IMR-90 (cell line): ENCODE results near the gene KRTAP3-2. TPM values are rescaled to one million over a fixed set of nuclear protein-coding genes. Genes with fewer than 3 reads are reported as not detected.

Source experiments
- ATAC-seq: fragments of 200-7000 bp; cut with Tn5 transposase; 2 replicates; pipeline ENCODE4 v1.9.1; 2020; ENCODE audit warnings: low read depth, mild to moderate bottlenecking, moderate library complexity
- BruUV-seq: library from RNA; stranded (reverse); fragments of 400-500 nt; replicated peaks from 2 replicates; lab custom pipeline; 2021; lab: Mats Ljungman, UMichigan
- CTCF ChIA-PET: fragments of 300-600 bp; formaldehyde crosslinking; extraction: SDS; loops from one replicate; lab custom pipeline; 2021; ENCODE audit warnings: antibody characterized with exemption; lab: Yijun Ruan, JAX
- POLR2A ChIA-PET: fragments of 300-600 bp; sonication (Branson Sonifier 250); formaldehyde crosslinking; loops from one replicate; lab custom pipeline; 2022; ENCODE audit warnings: antibody characterized with exemption; ENCODE audit not compliant: unreplicated experiment; lab: Charles Lee
- DNase-seq: peaks from one replicate; pipeline ENCODE4 v3.0.0; 2013
- H2AFZ ChIP-seq: replicated peaks from 2 replicates; pipeline ENCODE3; 2013; ENCODE audit warnings: low read length, mild to moderate bottlenecking; ENCODE audit not compliant: poor library complexity
- H2AK5ac ChIP-seq: 2 replicates; pipeline ENCODE4 v1.6.1; 2013; ENCODE audit warnings: low read depth, low read length, inconsistent platforms
- H2AK9ac ChIP-seq: replicated peaks from 2 replicates; pipeline ENCODE3; 2013; ENCODE audit warnings: mild to moderate bottlenecking, low read depth, low read length, moderate library complexity; ENCODE audit not compliant: poor library complexity
- H2BK120ac ChIP-seq: 2 replicates; pipeline ENCODE4 v1.6.1; 2013; ENCODE audit warnings: low read depth, low read length, inconsistent platforms
- H2BK15ac ChIP-seq: 3 replicates; pipeline ENCODE4 v1.6.1; 2013; ENCODE audit warnings: low read depth, low read length, inconsistent platforms
- H2BK20ac ChIP-seq: 2 replicates; pipeline ENCODE4 v1.6.1; 2013; ENCODE audit warnings: low read depth, mild to moderate bottlenecking, inconsistent platforms, low read length, moderate library complexity
- H2BK5ac ChIP-seq: 2 replicates; pipeline ENCODE4 v1.6.1; 2013; ENCODE audit warnings: mild to moderate bottlenecking, low read depth, low read length, inconsistent platforms; ENCODE audit not compliant: poor library complexity, severe bottlenecking
- H3K14ac ChIP-seq: replicated peaks from 2 replicates; pipeline ENCODE4 v1.6.1; 2013; ENCODE audit warnings: low read depth, low read length, inconsistent platforms
- H3K18ac ChIP-seq: 2 replicates; pipeline ENCODE4 v1.6.1; 2013; ENCODE audit warnings: low read depth, low read length, control low read depth
- H3K23ac ChIP-seq: 2 replicates; pipeline ENCODE4 v1.6.1; 2013; ENCODE audit warnings: low read depth, low read length, inconsistent platforms
- H3K27ac ChIP-seq: 2 replicates; pipeline ENCODE4 v1.5.1; 2013; ENCODE audit warnings: mild to moderate bottlenecking, control low read depth, low read length; ENCODE audit not compliant: insufficient read depth
- H3K27me3 ChIP-seq: 2 replicates; pipeline ENCODE4 v1.6.1; 2013; ENCODE audit warnings: low read length; ENCODE audit not compliant: control insufficient read depth, insufficient read depth
- H3K36me3 ChIP-seq: 2 replicates; pipeline ENCODE4 v1.6.1; 2013; ENCODE audit warnings: low read length, mixed read lengths; ENCODE audit not compliant: control insufficient read depth, insufficient read depth
- H3K4ac ChIP-seq: 2 replicates; pipeline ENCODE4 v1.6.1; 2013; ENCODE audit warnings: low read depth, low read length, inconsistent platforms
- H3K4me1 ChIP-seq: 2 replicates; pipeline ENCODE4 v1.6.1; 2013; ENCODE audit warnings: low read length, mixed read lengths; ENCODE audit not compliant: control insufficient read depth, insufficient read depth
- H3K4me2 ChIP-seq: 2 replicates; pipeline ENCODE4 v1.6.1; 2013; ENCODE audit warnings: low read depth, mild to moderate bottlenecking, control low read depth, low read length, moderate library complexity
- H3K4me3 ChIP-seq: 2 replicates; pipeline ENCODE4 v1.5.1; 2013; ENCODE audit warnings: low read depth, mild to moderate bottlenecking, control low read depth, low read length, moderate library complexity; ENCODE audit not compliant: insufficient read depth
- H3K56ac ChIP-seq: 2 replicates; pipeline ENCODE4 v1.6.1; 2013; ENCODE audit warnings: low read length, inconsistent platforms; ENCODE audit not compliant: insufficient read depth; ENCODE audit errors: extremely low read depth
- H3K79me1 ChIP-seq, 2 experiments: 2 replicates each; pipeline ENCODE4 v1.6.1; 2013; ENCODE audit warnings: low read length in 2 of 2, inconsistent platforms in 1 of 2, low read depth in 1 of 2
- H3K9ac ChIP-seq: 2 replicates; pipeline ENCODE4 v1.6.1; 2013; ENCODE audit warnings: low read depth, low read length, control low read depth
- H3K9me1 ChIP-seq: 2 replicates; pipeline ENCODE4 v1.6.1; 2013; ENCODE audit warnings: low read length, inconsistent platforms; ENCODE audit not compliant: insufficient read depth
- H3K9me3 ChIP-seq: 2 replicates; pipeline ENCODE4 v1.6.1; 2013; ENCODE audit warnings: low read length; ENCODE audit not compliant: control insufficient read depth, insufficient read depth
- H4K20me1 ChIP-seq: 2 replicates; pipeline ENCODE4 v1.6.1; 2013; ENCODE audit warnings: low read length, inconsistent platforms; ENCODE audit not compliant: insufficient read depth
- H4K5ac ChIP-seq: 2 replicates; pipeline ENCODE4 v1.6.1; 2013; ENCODE audit warnings: mild to moderate bottlenecking, low read depth, low read length, control low read depth
- H4K8ac ChIP-seq, 2 experiments: 2 replicates each; pipeline ENCODE4 v1.6.1; 2013; ENCODE audit warnings: low read depth in 2 of 2, low read length in 2 of 2, control low read depth in 1 of 2, inconsistent platforms in 1 of 2
- H4K91ac ChIP-seq: 2 replicates; pipeline ENCODE4 v1.6.1; 2013; ENCODE audit warnings: low read depth, low read length, inconsistent platforms; ENCODE audit not compliant: insufficient read depth
- BHLHE40 ChIP-seq: fragments of 150-350 bp; IDR thresholded peaks from 2 replicates; pipeline ENCODE4 v1.6.1; 2016; ENCODE audit warnings: mild to moderate bottlenecking, low read depth, low read length
- CEBPB ChIP-seq: IDR thresholded peaks from 2 replicates; pipeline ENCODE4 v1.6.1; 2012; ENCODE audit warnings: low read depth, low read length, improper control_type of control experiment
- ELK1 ChIP-seq: fragments of 150-350 bp; IDR thresholded peaks from 2 replicates; pipeline ENCODE4 v1.6.1; 2016; ENCODE audit warnings: low read depth, mild to moderate bottlenecking, low read length, moderate library complexity, borderline replicate concordance
- MAFK ChIP-seq: IDR thresholded peaks from 2 replicates; pipeline ENCODE4 v1.6.1; 2012; ENCODE audit warnings: low read depth, low read length, improper control_type of control experiment
- MXI1 ChIP-seq: IDR thresholded peaks from 2 replicates; pipeline ENCODE4 v1.6.1; 2012; ENCODE audit warnings: low read depth, mild to moderate bottlenecking, low read length, moderate library complexity, borderline replicate concordance
- NFE2L2 ChIP-seq: fragments of 150-350 bp; IDR thresholded peaks from 2 replicates; pipeline ENCODE4 v1.6.1; 2016; ENCODE audit warnings: low read depth, mild to moderate bottlenecking, low read length
- USF2 ChIP-seq: fragments of 150-350 bp; IDR thresholded peaks from 2 replicates; pipeline ENCODE4 v1.6.1; 2017; ENCODE audit warnings: mild to moderate bottlenecking, antibody characterized with exemption, low read length, low read depth
- WGBS, 2 experiments: methylation state at CpG; one replicate each; pipeline versions ENCODE4 v1.1.5 to v1.1.7; 2013; ENCODE audit warnings: missing lambda C conversion rate in 2 of 2; ENCODE audit not compliant: insufficient read length in 1 of 2; ENCODE audit errors: extremely low coverage in 2 of 2; 5-methylcytosine and 5-hydroxymethylcytosine counted together
- dilution Hi-C: fragments of 300-500 bp; cut with HindIII; formaldehyde crosslinking; loops from one replicate; pipeline ENCODE4 v1.14.3; 2018; ENCODE audit warnings: low sequenced_read_pairs; ENCODE audit not compliant: unreplicated experiment
- in situ Hi-C: fragments of 300-500 bp; cut with MboI; formaldehyde crosslinking; loops from 3 replicates; pipeline ENCODE4 v1.14.3; 2019; ENCODE audit warnings: low sequenced_read_pairs, inconsistent platforms, mixed read lengths
- intact Hi-C: fragments of 100-400 bp; cut with micrococcal nuclease; formaldehyde crosslinking; loops from 2 replicates; pipeline ENCODE4 v1.10.0; 2022
- polyA plus RNA-seq, 3 experiments: library from polyadenylated mRNA; depleted of rRNA; stranded (reverse); fragments of >200 nt; gene quantifications; 2 replicates each; pipeline ENCODE4 v1.2.3, GENCODE V29; 2012; ENCODE audit warnings: low replicate concordance in 1 of 3
- total RNA-seq: library from RNA; depleted of rRNA; stranded (reverse); fragments of >200 nt; gene quantifications from 2 replicates; pipeline ENCODE4 v1.2.3, GENCODE V29; 2012

The KRTAP3-2 gene
- total and polyA plus RNA-seq, 2 of the 4 experiments (the other 2 are of a cell fraction) = not detected

GRCh38 chr17:41042953-41043352 is 43.2 kb upstream of the KRTAP3-2 start:
- Histone ChIP-seq H2BK120ac (no peak overlapping the region), H2BK5ac (no peak overlapping the region), H4K91ac (no peak overlapping the region), H3K14ac (no peak overlapping the region), H2AFZ (no peak overlapping the region), H3K9me1 (peaks cover 7% of the 10 kb centered on the region; the same call in 1 of the 2 replicates), H3K27me3 (no peaks in the 10 kb centered on the region), H3K36me3 (no peaks in the 10 kb centered on the region), H2BK20ac (no peak overlapping the region), H4K20me1 (no peaks in the 10 kb centered on the region), H3K4ac (no peak overlapping the region), H3K23ac (no peak overlapping the region), H3K4me1 (peaks cover 2% of the 10 kb centered on the region; the same call in 1 of the 2 replicates), H3K9ac (no peak overlapping the region), H3K4me3 (no peak overlapping the region), H3K27ac (no peak overlapping the region), H3K56ac (no peak overlapping the region), H3K79me1 (no peaks in the 10 kb centered on the region), H4K5ac (no peak overlapping the region), H2AK5ac (no peak overlapping the region), H3K9me3 (no peaks in the 10 kb centered on the region), H3K4me2 (no peak overlapping the region), H2BK15ac (no peak overlapping the region), H3K18ac (no peak overlapping the region), H2AK9ac (no peak overlapping the region), H4K8ac (no peak overlapping the region)
- no CpG with 5 or more reads among the region's 1 CpG for WGBS, 2 experiments
- DNase-seq = no peak
- dilution Hi-C loops = no loop called here
- TF ChIP-seq CEBPB (no peak), BHLHE40 (no peak), NFE2L2 (no peak), USF2 (no peak), ELK1 (no peak), MXI1 (no peak), MAFK (no peak)
- BruUV-seq = no TSS peak
- intact Hi-C loops = no loop called here
- ChIA-PET CTCF (no interaction called here), POLR2A (no interaction called here)
- in situ Hi-C loops = no loop called here
- no peak for ATAC-seq
